ENCODE results near the gene ZNF398. TPM values are rescaled to one million over a fixed set of nuclear protein-coding genes. Genes with fewer than 3 reads are reported as not detected.

Gene ZNF398
- total and polyA plus RNA-seq, 10 donors: 1.6 to 23.7 (median 15.6) TPM

GRCh38 chr7:149226840-149227494 lies 79.7 kb downstream of the ZNF398 start:
- Histone ChIP-seq H3K4me1 (no peaks in the 10 kb centered on the region), H3K27me3 (replicated peaks in 1 of 7) (no peaks in the 10 kb centered on the region), H3K4me3 (no peak overlapping the region), H3K36me3 (peaks cover 0 to 48% (median 34%) of the 10 kb centered on the region in 6 donors), H3K27ac (no peak overlapping the region), H3K9me3 (peaks cover 0 to 5% (median 0%) of the 10 kb centered on the region in 8 donors)
- intact Hi-C loops (cut with DNase I; ENCODE audit: low total_unique reads): no loop called here
- DNase-seq: peak; percentile 37
- TF ChIP-seq POLR2A (IDR thresholded peaks at IDR 0.05): no peak
- no peak for TF ChIP-seq CTCF (IDR thresholded peaks at IDR 0.05 in 8 of 11, conservative IDR thresholded peaks at IDR 0.05 in 3 of 11)
- TF ChIP-seq POLR2AphosphoS5 (IDR thresholded peaks at IDR 0.05): no peak
- WGBS, 5 donors: 61 to 93% (median 87%) methylated on average over 3 to 6 of the region's 6 CpGs

DNA sequence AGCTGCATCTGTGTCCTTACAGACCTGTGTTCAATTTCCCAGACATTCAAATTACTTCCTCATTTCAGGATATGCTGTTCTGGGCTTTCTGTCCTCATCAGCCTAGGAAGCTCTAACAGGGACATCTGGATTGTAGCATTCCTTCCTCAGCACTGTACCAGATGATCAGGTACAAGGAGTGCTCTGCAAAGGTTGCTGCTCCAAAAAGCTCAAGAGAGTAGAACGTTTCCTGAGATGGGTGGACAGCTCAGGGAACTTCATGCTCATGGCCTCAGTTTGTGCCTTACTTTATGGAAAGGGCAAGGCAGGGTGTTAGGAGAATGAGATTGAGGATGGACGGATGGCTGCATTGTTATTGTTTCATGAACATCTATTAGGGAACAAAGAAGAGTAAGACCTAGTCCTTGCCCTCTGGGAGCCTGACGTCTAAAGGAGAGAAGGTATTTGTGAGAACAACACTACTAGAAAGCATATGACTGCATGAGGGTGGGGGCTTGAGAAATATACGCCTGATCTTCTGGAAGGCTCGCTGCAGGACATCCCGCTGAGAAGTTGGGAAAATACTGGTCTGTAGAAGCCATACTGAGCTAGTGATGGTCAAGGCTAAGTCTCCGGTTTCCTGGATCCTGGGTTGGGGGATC lies 81.7 kb downstream of the ZNF398 start:
- WGBS, 5 donors: 51 to 67% (median 60%) methylated on average over 7 of the region's 7 CpGs
- H3K4me1 ChIP-seq: no peaks in the 10 kb centered on the region
- peak in 1 of 3 donors; percentile 33 for TF ChIP-seq POLR2AphosphoS5 (IDR thresholded peaks at IDR 0.05)
- no peak for TF ChIP-seq CTCF (IDR thresholded peaks at IDR 0.05 in 8 of 11, conservative IDR thresholded peaks at IDR 0.05 in 3 of 11)

GRCh38 chr7:149229526-149229925 lies 82.3 kb downstream of the ZNF398 start:
- intact Hi-C loops (cut with DNase I; ENCODE audit: low total_unique reads): no loop called here
- Histone ChIP-seq H3K4me3 (no peak overlapping the region), H3K27ac (no peak overlapping the region), H3K27me3 (replicated peaks in 1 of 7) (peaks cover 0 to 21% (median 0%) of the 10 kb centered on the region in 7 donors), H3K36me3 (peaks cover 0 to 22% (median 13%) of the 10 kb centered on the region in 6 donors), H3K4me1 (no peaks in the 10 kb centered on the region), H3K9me3 (no peaks in the 10 kb centered on the region)
- TF ChIP-seq POLR2A (IDR thresholded peaks at IDR 0.05) (no peak), CTCF (IDR thresholded peaks at IDR 0.05 in 8 of 11, conservative IDR thresholded peaks at IDR 0.05 in 3 of 11) (no peak), POLR2AphosphoS5 (IDR thresholded peaks at IDR 0.05) (no peak)
- peak; percentile 32 for DNase-seq
- WGBS, 5 donors: 58 to 76% (median 63%) methylated on average over 6 of the region's 6 CpGs

More for the DNA sequence above, 81.7 kb downstream of the ZNF398 start:
- no peak for DNase-seq
- peaks cover 0 to 28% (median 19%) of the 10 kb centered on the region in 6 donors for H3K36me3 ChIP-seq
- intact Hi-C loops (cut with DNase I; ENCODE audit: low total_unique reads): no loop called here
- H3K27ac ChIP-seq: no peak overlapping the region
- H3K9me3 ChIP-seq: peaks cover 0 to 5% (median 0%) of the 10 kb centered on the region in 8 donors
- H3K27me3 ChIP-seq (replicated peaks in 1 of 7): peaks cover 0 to 15% (median 0%) of the 10 kb centered on the region in 7 donors
- H3K4me3 ChIP-seq: no peak overlapping the region

GRCh38 chr7:149232362-149232761 lies 85.1 kb downstream of the ZNF398 start:
- TF ChIP-seq POLR2AphosphoS5 (IDR thresholded peaks at IDR 0.05) (no peak), CTCF (IDR thresholded peaks at IDR 0.05 in 8 of 11, conservative IDR thresholded peaks at IDR 0.05 in 3 of 11) (no peak), POLR2A (IDR thresholded peaks at IDR 0.05) (no peak)
- intact Hi-C loops (cut with DNase I; ENCODE audit: low total_unique reads): no loop called here
- WGBS, 5 donors: 71 to 87% (median 80%) methylated on average over 2 of the region's 2 CpGs
- DNase-seq: no peak
- Histone ChIP-seq H3K36me3 (no peaks in the 10 kb centered on the region), H3K4me1 (no peaks in the 10 kb centered on the region), H3K9me3 (no peaks in the 10 kb centered on the region), H3K4me3 (no peak overlapping the region), H3K27ac (no peak overlapping the region), H3K27me3 (replicated peaks in 1 of 7) (peaks cover 0 to 35% (median 0%) of the 10 kb centered on the region in 7 donors)
